Stimulated activated effector memory CD8-positive, alpha-beta T cell treated with anti-CD3 and anti-CD28 coated beads, Interleukin-12 subunit alpha, Interleukin-12 subunit beta, amount 100 ng/mL, for 72 hours (primary cell): ENCODE measurements around the gene ASAP3.
"Not testable (repeated sequence)": the region's sequence is repeated elsewhere in the genome, so short reads cannot be mapped to it uniquely, and the experiment has no call there.

Experiments used
- ATAC-seq: fragments of 150-1000 bp; cut with Tn5 transposase; 2 replicates; pipeline ENCODE4 v1.10.0; 2021
- DNase-seq, 2 donors: peaks; one replicate each; pipeline ENCODE4 v3.0.0; 2021 to 2022; ENCODE audit warnings: low spot score in 2 of 2
- H3K27ac Mint-ChIP-seq: one replicate; pipeline ENCODE4 v1.8.0; 2022; ENCODE audit warnings: mild to moderate bottlenecking, mixed read lengths
- H3K36me3 Mint-ChIP-seq: one replicate; pipeline ENCODE4 v1.8.0; 2022; ENCODE audit warnings: mild to moderate bottlenecking, mixed read lengths
- H3K4me1 Mint-ChIP-seq: one replicate; pipeline ENCODE4 v1.8.0; 2022; ENCODE audit warnings: mixed read lengths
- H3K4me3 Mint-ChIP-seq: one replicate; pipeline ENCODE4 v1.8.0; 2022; ENCODE audit warnings: mild to moderate bottlenecking, mixed read lengths
- H3K9me3 Mint-ChIP-seq: one replicate; pipeline ENCODE4 v1.8.0; 2022; ENCODE audit warnings: mixed read lengths

Gene ASAP3

GRCh38 chr1:23395154-23395724 lies 88.7 kb downstream of the ASAP3 start:
- ATAC-seq (no peak), DNase-seq (no peak)
- no peaks in the 10 kb centered on the region for H3K9me3 Mint-ChIP-seq
- H3K4me1 Mint-ChIP-seq = no peaks in the 10 kb centered on the region
- no peaks in the 10 kb centered on the region for H3K36me3 Mint-ChIP-seq
- no peak overlapping the region for H3K27ac Mint-ChIP-seq
- no peak overlapping the region for H3K4me3 Mint-ChIP-seq

GRCh38 chr1:23394684-23395083 lies 89.3 kb downstream of the ASAP3 start:
- ATAC-seq (no peak), DNase-seq (no peak)
- no peaks in the 10 kb centered on the region for H3K36me3 Mint-ChIP-seq
- no peaks in the 10 kb centered on the region for H3K9me3 Mint-ChIP-seq
- H3K4me1 Mint-ChIP-seq = no peaks in the 10 kb centered on the region
- H3K27ac Mint-ChIP-seq = no peak overlapping the region
- no peak overlapping the region for H3K4me3 Mint-ChIP-seq

- Mint-ChIP-seq H3K27ac (no peak overlapping the region), H3K4me1 (no peaks in the 10 kb centered on the region), H3K9me3 (no peaks in the 10 kb centered on the region), H3K36me3 (no peaks in the 10 kb centered on the region), H3K4me3 (no peak overlapping the region)
- ATAC-seq = no peak
- no peak for DNase-seq
These were observed 89.8 kb downstream of the ASAP3 start for GRCh38 chr1:23394181-23394580.

- no peak overlapping the region for H3K4me3 Mint-ChIP-seq
- DNase-seq = no peak
- H3K36me3 Mint-ChIP-seq = no peaks in the 10 kb centered on the region
- no peak for ATAC-seq
- no peaks in the 10 kb centered on the region for H3K4me1 Mint-ChIP-seq
- H3K27ac Mint-ChIP-seq = no peak overlapping the region
- no peaks in the 10 kb centered on the region for H3K9me3 Mint-ChIP-seq
These were observed 90.3 kb downstream of the ASAP3 start for GRCh38 chr1:23393706-23394105.

- H3K9me3 Mint-ChIP-seq = no peaks in the 10 kb centered on the region
- DNase-seq = no peak
- H3K36me3 Mint-ChIP-seq = no peaks in the 10 kb centered on the region
- no peak for ATAC-seq
- H3K4me3 Mint-ChIP-seq = no peak overlapping the region
- H3K27ac Mint-ChIP-seq = no peak overlapping the region
- H3K4me1 Mint-ChIP-seq = no peaks in the 10 kb centered on the region
These were observed 91.7 kb downstream of the ASAP3 start for GRCh38 chr1:23392125-23392855.

- Mint-ChIP-seq H3K9me3 (no peaks in the 10 kb centered on the region), H3K4me3 (no peak overlapping the region), H3K4me1 (no peaks in the 10 kb centered on the region), H3K27ac (no peak overlapping the region), H3K36me3 (no peaks in the 10 kb centered on the region)
- no peak for ATAC-seq
- DNase-seq = no peak
These were observed 94.1 kb downstream of the ASAP3 start for GRCh38 chr1:23389837-23390321.

GRCh38 chr1:23387494-23387893 lies 96.5 kb downstream of the ASAP3 start:
- H3K9me3 Mint-ChIP-seq = no peaks in the 10 kb centered on the region
- no peak overlapping the region for H3K27ac Mint-ChIP-seq
- no peak for ATAC-seq
- H3K36me3 Mint-ChIP-seq = no peaks in the 10 kb centered on the region
- no peak for DNase-seq
- no peak overlapping the region for H3K4me3 Mint-ChIP-seq
- no peaks in the 10 kb centered on the region for H3K4me1 Mint-ChIP-seq

GRCh38 chr1:23385119-23385621 lies 98.8 kb downstream of the ASAP3 start:
- no peak overlapping the region for H3K4me3 Mint-ChIP-seq
- no peaks in the 10 kb centered on the region for H3K9me3 Mint-ChIP-seq
- H3K27ac Mint-ChIP-seq = no peak overlapping the region
- H3K4me1 Mint-ChIP-seq = no peaks in the 10 kb centered on the region
- DNase-seq (no peak), ATAC-seq (no peak)
- no peaks in the 10 kb centered on the region for H3K36me3 Mint-ChIP-seq

- Mint-ChIP-seq H3K27ac (no peak overlapping the region), H3K36me3 (no peaks in the 10 kb centered on the region)
These were observed 99.5 kb downstream of the ASAP3 start for GRCh38 chr1:23384312-23385058.

GRCh38 chr1:23383577-23384311 lies 100.2 kb downstream of the ASAP3 start:
- no peak for DNase-seq
- Mint-ChIP-seq H3K27ac (no peak overlapping the region), H3K4me3 (no peak overlapping the region), H3K4me1 (no peaks in the 10 kb centered on the region), H3K36me3 (no peaks in the 10 kb centered on the region), H3K9me3 (no peaks in the 10 kb centered on the region)
- no peak for ATAC-seq

More at GRCh38 chr1:23384312-23385058, 99.5 kb downstream of the ASAP3 start:
- no peak for DNase-seq
- H3K9me3 Mint-ChIP-seq = no peaks in the 10 kb centered on the region
- no peaks in the 10 kb centered on the region for H3K4me1 Mint-ChIP-seq
- no peak overlapping the region for H3K4me3 Mint-ChIP-seq
- no peak for ATAC-seq

GRCh38 chr1:23381233-23381885 lies 102.6 kb downstream of the ASAP3 start:
- DNase-seq (no peak), ATAC-seq (no peak)
- Mint-ChIP-seq H3K27ac (no peak overlapping the region), H3K4me1 (no peaks in the 10 kb centered on the region), H3K36me3 (no peaks in the 10 kb centered on the region), H3K9me3 (no peaks in the 10 kb centered on the region), H3K4me3 (no peak overlapping the region)

GRCh38 chr1:23380719-23381118 lies 103.3 kb downstream of the ASAP3 start:
- Mint-ChIP-seq H3K36me3 (no peaks in the 10 kb centered on the region), H3K9me3 (no peaks in the 10 kb centered on the region), H3K4me3 (no peak overlapping the region), H3K4me1 (no peaks in the 10 kb centered on the region), H3K27ac (no peak overlapping the region)
- DNase-seq (no peak), ATAC-seq (no peak)

GRCh38 chr1:23380236-23380635 lies 103.7 kb downstream of the ASAP3 start:
- H3K36me3 Mint-ChIP-seq, H3K4me1 Mint-ChIP-seq, H3K4me3 Mint-ChIP-seq, ATAC-seq, H3K27ac Mint-ChIP-seq, DNase-seq, H3K9me3 Mint-ChIP-seq: not testable (repeated sequence)
